ENCODE measurements around the gene CABLES2.

DNA sequence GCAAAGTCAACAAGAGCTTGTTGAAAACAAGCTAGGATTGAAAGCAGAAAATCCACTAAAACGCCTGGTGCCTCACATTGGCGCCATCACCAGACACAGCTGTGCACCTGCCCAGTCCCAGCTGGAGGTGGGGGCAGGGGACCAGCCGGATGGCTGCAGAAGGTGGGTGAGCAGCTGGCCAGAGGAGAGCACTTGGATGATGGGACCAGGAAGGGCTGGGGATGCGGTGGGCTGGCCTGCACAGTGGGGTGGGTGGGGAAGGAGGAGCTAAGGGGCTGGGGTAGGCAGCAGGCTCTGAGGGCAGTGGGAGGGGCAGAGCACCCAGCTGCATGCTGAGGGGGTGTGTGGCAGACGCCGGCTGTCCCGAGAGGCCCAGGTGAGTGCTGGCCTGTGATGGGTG lies 7.1 kb downstream of the CABLES2 start:
- no peak for TF ChIP-seq POLR2A (IDR thresholded peaks at IDR 0.05; ENCODE audit: low read length)
- no peak for TF ChIP-seq GATA1 (IDR thresholded peaks at IDR 0.05; ENCODE audit: low read depth, low read length)

Data from erythroblast (primary cell).